ENCODE data around the gene SPRR2A.

SPRR2A gene

GRCh38 chr1:153081736-153082135 is 24.4 kb upstream of the SPRR2A start:
- no peak for DNase-seq
- Histone ChIP-seq H3K36me3 (no peaks in the 10 kb centered on the region), H3K27me3 (ENCODE audit: insufficient read depth, low read depth, severe bottlenecking) (no peaks in the 10 kb centered on the region), H3K4me3 (ENCODE audit: low read depth, low read length) (no peak overlapping the region), H3K27ac (no peak overlapping the region), H3K9me3 (ENCODE audit: severe bottlenecking) (peaks cover 7% of the 10 kb centered on the region)
- TF ChIP-seq CTCF (IDR thresholded peaks at IDR 0.05; ENCODE audit: low read depth, low read length): no peak

DNA sequence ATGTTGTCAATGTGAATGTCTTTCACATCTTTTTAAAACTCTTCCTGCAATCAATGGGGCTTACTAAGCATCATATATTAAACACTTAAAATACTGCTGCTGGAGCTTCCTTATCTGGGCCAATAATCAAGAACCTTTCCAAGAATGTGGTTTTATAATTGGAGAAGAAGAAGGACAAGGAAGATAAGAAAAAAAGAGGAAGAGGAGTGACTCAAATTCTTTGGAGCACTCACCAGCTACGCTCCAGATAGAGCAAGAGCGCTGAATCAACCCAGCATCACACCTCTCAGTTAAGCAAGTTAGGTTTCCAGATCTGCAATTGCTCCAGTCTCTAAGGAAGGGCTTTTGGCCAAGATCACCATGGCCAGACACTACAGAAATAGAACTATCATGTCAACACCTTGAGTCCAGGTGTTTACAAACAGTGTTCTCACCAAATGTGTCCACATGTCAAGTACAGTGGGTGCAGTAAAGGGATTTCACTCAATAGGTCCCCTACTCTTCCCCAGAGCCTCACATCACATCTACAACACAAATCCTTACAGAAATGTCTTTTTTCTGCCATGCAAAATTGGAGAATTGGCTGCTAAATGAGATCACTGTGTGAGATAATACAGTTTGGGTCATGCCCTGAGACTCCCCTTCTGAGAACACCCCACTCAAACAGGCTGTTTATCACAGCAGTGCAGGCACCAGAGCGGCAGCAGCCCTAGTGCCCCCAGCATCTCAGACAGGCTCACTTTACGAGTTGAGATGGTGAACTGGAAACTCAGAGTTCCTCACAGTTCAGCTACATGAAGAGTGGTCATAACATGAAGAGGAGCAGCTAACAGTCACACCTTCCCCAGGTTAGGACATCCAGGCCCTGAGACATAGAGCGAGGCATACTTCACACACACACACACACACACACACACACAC is 15.8 kb upstream of the SPRR2A start:
- Histone ChIP-seq H3K27ac (no peak overlapping the region), H3K36me3 (no peaks in the 10 kb centered on the region), H3K27me3 (ENCODE audit: insufficient read depth, low read depth, severe bottlenecking) (no peaks in the 10 kb centered on the region), H3K9me3 (ENCODE audit: severe bottlenecking) (no peaks in the 10 kb centered on the region), H3K4me3 (ENCODE audit: low read depth, low read length) (no peak overlapping the region)
- DNase-seq: no peak
- no peak for TF ChIP-seq CTCF (IDR thresholded peaks at IDR 0.05; ENCODE audit: low read depth, low read length)

DNA sequence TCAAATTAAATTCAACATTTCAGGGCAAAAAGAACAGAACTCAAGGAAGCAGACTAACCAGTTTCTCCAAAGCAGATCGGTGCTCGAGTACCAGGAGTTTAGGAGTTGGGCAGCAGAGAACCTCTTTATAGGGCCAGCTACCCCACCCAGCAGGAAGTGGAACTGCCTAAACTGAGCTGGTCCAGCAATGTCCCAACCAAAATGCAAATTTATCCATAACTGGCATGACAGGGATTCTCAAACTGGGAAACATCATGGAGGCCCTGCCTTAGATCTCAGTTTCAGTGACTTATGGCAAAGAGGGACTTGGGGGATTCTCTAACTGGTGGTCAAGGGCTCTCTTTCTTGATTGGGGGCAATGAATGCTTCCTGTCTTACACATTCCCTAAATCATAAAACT is 14.2 kb upstream of the SPRR2A start, which contains the start of gene SPRR2B:
Gene SPRR2B, minus strand, starts transcription at position 101 of the 400 bp plus-strand sequence. CDS start 772 bp downstream, outside the sequence.
- TF ChIP-seq CTCF (IDR thresholded peaks at IDR 0.05; ENCODE audit: low read depth, low read length): no peak
- no peak for DNase-seq
- Histone ChIP-seq H3K27ac (no peak within 1 kb of the TSS), H3K4me3 (ENCODE audit: low read depth, low read length) (no peak within 1 kb of the TSS), H3K27me3 (ENCODE audit: insufficient read depth, low read depth, severe bottlenecking) (no peaks in the 10 kb centered on the region), H3K36me3 (no peaks in the 10 kb centered on the region), H3K9me3 (ENCODE audit: severe bottlenecking) (no peaks in the 10 kb centered on the region)

GRCh38 chr1:153070243-153070642 is 12.9 kb upstream of the SPRR2A start:
- Histone ChIP-seq H3K27me3 (ENCODE audit: insufficient read depth, low read depth, severe bottlenecking) (no peaks in the 10 kb centered on the region), H3K36me3 (no peaks in the 10 kb centered on the region), H3K4me3 (ENCODE audit: low read depth, low read length) (no peak overlapping the region), H3K27ac (no peak overlapping the region), H3K9me3 (ENCODE audit: severe bottlenecking) (no peaks in the 10 kb centered on the region)
- TF ChIP-seq CTCF (IDR thresholded peaks at IDR 0.05; ENCODE audit: low read depth, low read length): no peak
- DNase-seq: no peak

DNA sequence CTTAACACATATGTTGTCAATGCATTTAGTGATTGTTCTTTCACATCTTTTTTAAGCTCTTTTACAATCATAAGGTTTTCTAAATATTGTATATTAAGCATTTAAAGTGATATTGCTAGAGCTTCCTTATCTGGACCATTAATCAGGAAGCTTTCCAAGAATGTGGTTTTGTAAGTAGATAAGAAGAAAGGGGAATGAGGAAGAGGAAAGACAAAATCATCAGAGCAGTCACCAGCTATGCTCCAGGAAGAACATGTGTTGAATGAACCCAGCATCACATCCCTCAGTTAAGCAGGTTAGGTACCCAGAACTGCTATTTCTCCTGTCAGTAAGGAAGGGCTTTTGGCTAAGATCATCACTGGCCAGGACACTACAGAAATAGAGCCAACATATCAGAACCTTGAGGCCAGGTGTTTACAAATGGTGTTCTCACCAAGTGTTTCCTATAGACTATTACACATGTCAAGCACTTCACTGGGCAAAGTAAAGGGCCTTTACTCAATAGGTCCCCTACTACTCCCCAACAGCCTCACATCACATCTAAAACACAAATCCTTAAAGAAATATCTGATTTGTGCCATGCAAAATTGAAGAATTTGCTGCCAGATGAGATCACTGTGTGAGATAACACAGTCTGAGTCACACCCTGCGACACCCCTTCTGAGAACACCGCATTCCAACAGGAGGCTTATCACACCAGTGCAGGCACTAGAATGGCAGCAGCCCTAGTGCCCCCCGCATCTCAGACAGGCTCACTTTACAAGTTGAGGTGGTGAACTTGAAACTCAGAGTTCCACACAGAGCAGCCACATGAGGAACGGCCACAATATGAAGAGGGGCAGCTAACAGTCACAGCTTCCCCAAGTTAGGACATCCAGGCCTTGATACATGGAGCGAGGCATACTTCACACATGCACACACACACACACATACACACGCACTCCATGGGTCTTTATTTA is 1.8 kb upstream of the SPRR2A start:
- no peak for DNase-seq
- H3K9me3 ChIP-seq (ENCODE audit: severe bottlenecking): no peaks in the 10 kb centered on the region
- no peaks in the 10 kb centered on the region for H3K36me3 ChIP-seq
- no peak for TF ChIP-seq CTCF (IDR thresholded peaks at IDR 0.05; ENCODE audit: low read depth, low read length)
- H3K27ac ChIP-seq: no peak overlapping the region
- no peaks in the 10 kb centered on the region for H3K27me3 ChIP-seq (ENCODE audit: insufficient read depth, low read depth, severe bottlenecking)
- no peak overlapping the region for H3K4me3 ChIP-seq (ENCODE audit: low read depth, low read length)

Data from WERI-Rb-1 (cell line).